GM19463 (cell line): ENCODE data around the gene DEDD.

Experiments
- ATAC-seq: cut with Tn5 transposase; IDR thresholded peaks from one replicate; pipeline ENCODE4 v1.9.1; 2021; ENCODE audit warnings: mild to moderate bottlenecking, moderate library complexity; ENCODE audit not compliant: unreplicated experiment

Gene DEDD

GRCh38 chr1:161077426-161077825 lies 55.0 kb downstream of the DEDD start:
- ATAC-seq = no peak

- no peak for ATAC-seq
These were observed 56.1 kb downstream of the DEDD start for GRCh38 chr1:161076410-161076809.

DNA sequence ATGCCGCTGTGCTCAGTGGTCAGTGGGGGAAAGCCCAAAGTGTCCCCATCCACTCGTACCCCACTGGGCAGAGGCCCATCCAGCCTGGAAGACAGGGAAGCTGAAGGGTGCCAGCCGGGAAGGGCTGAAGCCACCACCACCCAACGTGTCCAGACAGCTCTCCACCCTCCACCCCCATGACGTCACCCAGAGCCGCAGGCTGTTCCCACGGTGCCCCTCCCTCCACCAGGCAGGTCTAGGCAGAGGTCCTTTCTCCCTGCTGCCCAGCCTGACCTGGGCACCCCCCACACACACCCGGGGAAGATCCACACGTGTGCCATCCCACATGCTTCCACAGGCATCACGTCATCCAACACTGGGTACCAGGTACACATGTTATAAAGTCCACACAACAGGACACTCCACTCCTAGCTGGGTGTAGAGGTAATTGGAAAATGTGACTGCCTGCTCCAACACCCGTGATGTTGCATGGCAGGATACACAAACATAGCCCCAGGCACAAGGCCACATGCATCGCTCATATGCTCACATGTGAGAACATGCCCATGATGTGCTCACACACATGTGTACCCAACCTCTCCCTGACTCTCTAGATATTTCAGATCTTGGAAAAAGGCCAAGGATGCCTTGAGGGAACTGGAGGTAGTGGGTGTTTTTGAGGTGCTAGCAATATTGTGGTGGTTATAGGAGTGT lies 57.6 kb downstream of the DEDD start:
- ATAC-seq = no peak

- ATAC-seq = no peak
These were observed 58.9 kb downstream of the DEDD start for GRCh38 chr1:161073474-161074121.

- ATAC-seq = no peak
These were observed 59.6 kb downstream of the DEDD start for GRCh38 chr1:161072751-161073449.

- ATAC-seq = no peak
These were observed 60.5 kb downstream of the DEDD start for GRCh38 chr1:161071886-161072371.
